ENCODE data around the gene CRHR1. TPM values are rescaled to one million over a fixed set of nuclear protein-coding genes. Genes with fewer than 3 reads are reported as not detected.
"Not testable (repeated sequence)": the region's sequence is repeated elsewhere in the genome, so short reads cannot be mapped to it uniquely, and the experiment has no call there.

The CRHR1 gene
- total RNA-seq, 3 donors from 2014 or later: 1.6 to 2.8 TPM; not detected in 1

- TF ChIP-seq POLR2A (IDR thresholded peaks at IDR 0.05) (no peak), CTCF (IDR thresholded peaks at IDR 0.05) (no peak), POLR2AphosphoS5 (IDR thresholded peaks at IDR 0.05) (no peak)
- no peak overlapping the region for H3K4me3 ChIP-seq
- no peaks in the 10 kb centered on the region for H3K27me3 ChIP-seq
- H3K9me3 ChIP-seq: no peaks in the 10 kb centered on the region
- no peaks in the 10 kb centered on the region for H3K4me1 ChIP-seq
- intact Hi-C loops (cut with DNase I; ENCODE audit: low total_unique reads): loop anchor here (5.0 to 10.0 kb wide), 2 partner anchors 101 to 1444 kb away; no protein-coding TSS in a partner anchor
- no peak overlapping the region for H3K27ac ChIP-seq
- DNase-seq (ENCODE audit: low spot score in 2 of 2): no peak
- no peaks in the 10 kb centered on the region for H3K36me3 ChIP-seq
These were observed 71.7 kb downstream of the CRHR1 start for GRCh38 chr17:45855691-45856336.

GRCh38 chr17:45857977-45858708 lies 74.0 kb downstream of the CRHR1 start:
- no peaks in the 10 kb centered on the region for H3K36me3 ChIP-seq
- H3K9me3 ChIP-seq: no peaks in the 10 kb centered on the region
- H3K4me3 ChIP-seq: no peak overlapping the region
- TF ChIP-seq CTCF (IDR thresholded peaks at IDR 0.05) (no peak), POLR2A (IDR thresholded peaks at IDR 0.05) (no peak), POLR2AphosphoS5 (IDR thresholded peaks at IDR 0.05) (no peak)
- intact Hi-C loops (cut with DNase I; ENCODE audit: low total_unique reads): loop anchor here (5.0 to 10.0 kb wide), 2 partner anchors 103 to 1446 kb away; no protein-coding TSS in a partner anchor
- H3K27ac ChIP-seq: no peak overlapping the region
- DNase-seq (ENCODE audit: low spot score in 2 of 2): no peak
- no peaks in the 10 kb centered on the region for H3K4me1 ChIP-seq
- H3K27me3 ChIP-seq: no peaks in the 10 kb centered on the region

GRCh38 chr17:45861165-45861564 lies 77.0 kb downstream of the CRHR1 start:
- intact Hi-C loops (cut with DNase I; ENCODE audit: low total_unique reads): no loop called here
- TF ChIP-seq POLR2AphosphoS5 (IDR thresholded peaks at IDR 0.05) (no peak), CTCF (IDR thresholded peaks at IDR 0.05) (no peak), POLR2A (IDR thresholded peaks at IDR 0.05) (no peak)
- H3K27me3 ChIP-seq: no peaks in the 10 kb centered on the region
- H3K4me3 ChIP-seq: no peak overlapping the region
- H3K36me3 ChIP-seq: no peaks in the 10 kb centered on the region
- DNase-seq (ENCODE audit: low spot score in 2 of 2): no peak
- H3K4me1 ChIP-seq: no peaks in the 10 kb centered on the region
- no peak overlapping the region for H3K27ac ChIP-seq
- H3K9me3 ChIP-seq: no peaks in the 10 kb centered on the region

- H3K36me3 ChIP-seq; H3K4me1 ChIP-seq; H3K4me3 ChIP-seq; H3K9me3 ChIP-seq; H3K27ac ChIP-seq; intact Hi-C loops (cut with DNase I; ENCODE audit: low total_unique reads); H3K27me3 ChIP-seq; DNase-seq (ENCODE audit: low spot score in 2 of 2): not testable (repeated sequence)
These were observed 78.0 kb downstream of the CRHR1 start for GRCh38 chr17:45862127-45862526.

GRCh38 chr17:45863857-45864654 lies 79.9 kb downstream of the CRHR1 start:
- Histone ChIP-seq H3K9me3 (no peaks in the 10 kb centered on the region), H3K36me3 (no peaks in the 10 kb centered on the region), H3K4me3 (no peak overlapping the region), H3K27me3 (no peaks in the 10 kb centered on the region), H3K4me1 (no peaks in the 10 kb centered on the region), H3K27ac (no peak overlapping the region)
- DNase-seq (ENCODE audit: low spot score in 2 of 2): no peak
- intact Hi-C loops (cut with DNase I; ENCODE audit: low total_unique reads): no loop called here
- TF ChIP-seq CTCF (IDR thresholded peaks at IDR 0.05) (no peak), POLR2A (IDR thresholded peaks at IDR 0.05) (no peak), POLR2AphosphoS5 (IDR thresholded peaks at IDR 0.05) (no peak)
